ENCODE measurements around the gene KLHL40. TPM values are rescaled to one million over a fixed set of nuclear protein-coding genes. Genes with fewer than 3 reads are reported as not detected.

The KLHL40 gene
- total RNA-seq, 1 donor from 2014 or later = not detected

GRCh38 chr3:42691816-42692666 lies 6.7 kb downstream of the KLHL40 start:
- no peak for ATAC-seq

- no peak for ATAC-seq
Observed at GRCh38 chr3:42692667-42693529, 7.6 kb downstream of the KLHL40 start.

- no peak for ATAC-seq
Observed at GRCh38 chr3:42693530-42693930, 8.2 kb downstream of the KLHL40 start.

GRCh38 chr3:42694366-42694765 lies 9.0 kb downstream of the KLHL40 start:
- no peak for ATAC-seq

GRCh38 chr3:42696356-42697288 lies 11.3 kb downstream of the KLHL40 start:
- ATAC-seq = no peak

GRCh38 chr3:42697289-42698051 lies 12.1 kb downstream of the KLHL40 start:
- ATAC-seq = no peak

- ATAC-seq = no peak
Observed at GRCh38 chr3:42698216-42698910, 13.0 kb downstream of the KLHL40 start.

GRCh38 chr3:42698911-42699230 lies 13.5 kb downstream of the KLHL40 start:
- ATAC-seq = no peak

GRCh38 chr3:42699511-42699971 lies 14.2 kb downstream of the KLHL40 start:
- no peak for ATAC-seq

GRCh38 chr3:42700366-42701288 lies 15.3 kb downstream of the KLHL40 start:
- ATAC-seq = no peak

GRCh38 chr3:42701371-42702065 lies 16.2 kb downstream of the KLHL40 start:
- peak; percentile 31 for ATAC-seq

GRCh38 chr3:42702066-42702951 lies 17.0 kb downstream of the KLHL40 start, which contains the start of gene HHATL:
HHATL (minus strand) TSS chr3:42702798; CDS start chr3:42700826, 1,972 bp downstream.
- ATAC-seq = no peak

GRCh38 chr3:42702982-42703694 lies 17.8 kb downstream of the KLHL40 start:
- ATAC-seq = no peak

- ATAC-seq = no peak
Observed at GRCh38 chr3:42703695-42704025, 18.3 kb downstream of the KLHL40 start.

- no peak for ATAC-seq
Observed at GRCh38 chr3:42704136-42704841, 19.0 kb downstream of the KLHL40 start.

- no peak for ATAC-seq
Observed at GRCh38 chr3:42705058-42705767, 19.9 kb downstream of the KLHL40 start.

Data from esophagus mucosa (tissue), 1 donor.